Measurements from ENCODE around the gene TBC1D4.

GRCh38 chr13:75255653-75256052 lies 226.3 kb downstream of the TBC1D4 start:
- no peak for TF ChIP-seq SMC3 (IDR thresholded peaks at IDR 0.05; ENCODE audit: low read depth, low read length)
- TF ChIP-seq CTCF (IDR thresholded peaks at IDR 0.05): no peak
- TF ChIP-seq POLR2AphosphoS5 (IDR thresholded peaks at IDR 0.05; ENCODE audit: low read depth, low read length): no peak
- no peak for TF ChIP-seq RAD21 (IDR thresholded peaks at IDR 0.05; ENCODE audit: low read length)
- no peak for TF ChIP-seq NRF1 (IDR thresholded peaks at IDR 0.05; ENCODE audit: low read depth, low read length)
- no peak for TF ChIP-seq EZH2phosphoT487 (IDR thresholded peaks at IDR 0.05; ENCODE audit: borderline replicate concordance, low read depth)
- no peak for TF ChIP-seq MAX (IDR thresholded peaks at IDR 0.05; ENCODE audit: low read depth)
- TF ChIP-seq SIN3A (IDR thresholded peaks at IDR 0.05; ENCODE audit: borderline replicate concordance, low read depth, low read length): no peak
- no peak for TF ChIP-seq ZBTB33 (IDR thresholded peaks at IDR 0.05; ENCODE audit: borderline replicate concordance, low read depth)

Data from SK-N-SH (cell line).